ENCODE results near the gene FILIP1L. TPM values are rescaled to one million over a fixed set of nuclear protein-coding genes. Genes with fewer than 3 reads are reported as not detected.

The FILIP1L gene
- total and polyA plus RNA-seq, 2 of the 13 experiments (the other 11 are each of a cell fraction or from before 2014, with no cell fraction given) = 8.1 to 187 TPM

DNA sequence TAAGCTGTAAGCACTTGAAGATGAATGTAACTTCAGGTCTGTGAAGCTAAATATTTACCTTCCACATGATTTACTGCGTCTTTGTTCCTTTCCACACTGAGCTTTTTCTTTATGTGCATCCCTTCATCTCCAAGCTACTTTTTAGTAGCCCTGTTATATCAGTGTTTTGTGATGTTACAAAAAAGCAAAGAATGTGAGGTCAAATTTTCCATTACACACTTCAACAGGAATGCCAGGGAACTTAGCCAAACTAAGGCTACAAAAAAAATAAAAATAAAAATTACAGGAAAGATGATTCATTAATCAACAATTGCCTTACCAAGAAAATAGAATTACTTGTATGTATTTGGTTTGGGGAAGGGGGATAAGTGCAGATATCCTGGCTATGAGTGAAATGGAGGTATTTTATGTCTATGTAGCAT, 73.0 kb downstream of the FILIP1L start:
- no peaks in the 10 kb centered on the region for H3K27me3 ChIP-seq (ENCODE audit: control insufficient read depth in 1 of 2, insufficient read depth in 2 of 2, low read length in 2 of 2)
- FAIRE-seq (no peak), DNase-seq (ENCODE audit: low spot score) (peak; percentile 48), ATAC-seq (no peak)
- H2AFZ ChIP-seq (ENCODE audit: low read length) = no peak overlapping the region
- H3K36me3 ChIP-seq (replicated peaks in 1 of 2; ENCODE audit: control insufficient read depth in 1 of 2, insufficient read depth in 2 of 2, low read length in 2 of 2) = no peaks in the 10 kb centered on the region
- no peaks in the 10 kb centered on the region for H3K9me3 ChIP-seq (ENCODE audit: low read length)
- intact Hi-C loops (cut with micrococcal nuclease; ENCODE audit: unreplicated experiment) = no loop called here
- in situ Hi-C loops (cut with HindIII; ENCODE audit: extremely low pct_ligation_motif_present, low pct_unique_long_range_greater_than_20kb) = loop anchor here (10.0 kb wide), 1 partner anchor 167 kb away; no protein-coding TSS in a partner anchor
- H3K4me1 ChIP-seq (ENCODE audit: insufficient read depth, low read length) = peaks cover 22% of the 10 kb centered on the region
- no peak overlapping the region for H3K4me3 ChIP-seq (replicated peaks in 1 of 3; ENCODE audit: insufficient read depth in 1 of 3, low read depth in 2 of 3, low read length in 3 of 3)
- no peaks in the 10 kb centered on the region for H4K20me1 ChIP-seq (ENCODE audit: insufficient read depth, low read length)
- no TSS peak for BruUV-seq (replicated peaks)
- 84% methylated on average over 1 of the region's 1 CpG for WGBS (ENCODE audit: low lambda C conversion rate)
- H3K27ac ChIP-seq (ENCODE audit: extremely low read length, insufficient read depth, low read length) = no peak overlapping the region
- POLR2A ChIA-PET = interaction anchor here (0.7 kb wide), 1 partner anchor 35 kb away, joined by 3 read pairs; no protein-coding TSS in a partner anchor
- H3K9ac ChIP-seq (ENCODE audit: insufficient read depth, low read depth, low read length) = no peak overlapping the region
- no peak overlapping the region for H3K4me2 ChIP-seq (ENCODE audit: low read depth, low read length)
- no peaks in the 10 kb centered on the region for H3K79me2 ChIP-seq (ENCODE audit: insufficient read depth, low read length)
- CTCF ChIA-PET (ENCODE audit: low intra/inter-chr PET ratio, low total read pairs) = no interaction called here
- TF ChIP-seq EP300 (IDR thresholded peaks at IDR 0.05; ENCODE audit: low read depth in 2 of 2, low read length in 2 of 2) (peak in 1 of 2 experiments; percentile 14; a peak in 1 of 4 replicates), EP300 (CRISPR knock-in tag; IDR thresholded peaks at IDR 0.05; ENCODE audit: borderline replicate concordance) (no peak), ZNF225 (CRISPR knock-in tag; IDR thresholded peaks at IDR 0.05) (no peak), XBP1 (CRISPR knock-in tag; IDR thresholded peaks at IDR 0.05) (no peak), ZNF234 (CRISPR knock-in tag; conservative IDR thresholded peaks at IDR 0.05) (no peak), ZNF577 (CRISPR knock-in tag; IDR thresholded peaks at IDR 0.05; ENCODE audit: borderline replicate concordance, low read depth) (no peak), CAMTA2 (CRISPR knock-in tag; IDR thresholded peaks at IDR 0.05; ENCODE audit: borderline replicate concordance) (no peak)
- TF ChIP-seq, protein P1, sequence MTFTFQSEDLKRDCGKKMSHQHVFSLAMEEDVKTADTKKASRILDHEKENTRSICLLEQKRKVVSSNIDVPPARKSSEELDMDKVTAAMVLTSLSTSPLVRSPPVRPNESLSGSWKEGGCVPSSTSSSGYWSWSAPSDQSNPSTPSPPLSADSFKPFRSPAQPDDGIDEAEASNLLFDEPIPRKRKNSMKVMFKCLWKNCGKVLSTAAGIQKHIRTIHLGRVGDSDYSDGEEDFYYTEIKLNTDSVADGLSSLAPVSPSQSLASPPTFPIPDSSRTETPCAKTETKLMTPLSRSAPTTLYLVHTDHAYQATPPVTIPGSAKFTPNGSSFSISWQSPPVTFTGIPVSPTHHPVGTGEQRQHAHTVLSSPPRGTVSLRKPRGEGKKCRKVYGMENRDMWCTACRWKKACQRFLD (CRISPR knock-in tag; IDR thresholded peaks at IDR 0.05; ENCODE audit: borderline replicate concordance) = no peak

Data from HepG2 (cell line).